GM18507 (cell line): Measurements from ENCODE around the gene GPATCH4.
"Not testable (repeated sequence)": the region's sequence is repeated elsewhere in the genome, so short reads cannot be mapped to it uniquely, and the experiment has no call there.

ENCODE experiments used
- DNase-seq: peaks from one replicate; pipeline ENCODE4 v3.0.0; 2011; ENCODE audit warnings: low read depth; ENCODE audit not compliant: insufficient read length; ENCODE audit errors: extremely low spot score
- FAIRE-seq: peaks from 2 replicates; lab custom pipeline; 2011; peaks lifted over from hg19 to GRCh38; lab: Jason Lieb, UNC

The GPATCH4 gene

GRCh38 chr1:156553860-156554485 lies 47.3 kb downstream of the GPATCH4 start:
- FAIRE-seq (no peak), DNase-seq (no peak)

- not testable (repeated sequence) for FAIRE-seq, DNase-seq
Measured at GRCh38 chr1:156552937-156553336, 48.3 kb downstream of the GPATCH4 start.

- DNase-seq = no peak
- FAIRE-seq = no peak
Measured at GRCh38 chr1:156552518-156552917, 48.8 kb downstream of the GPATCH4 start.

GRCh38 chr1:156551869-156552268 lies 49.4 kb downstream of the GPATCH4 start:
- FAIRE-seq (no peak), DNase-seq (no peak)

GRCh38 chr1:156551066-156551643 lies 50.1 kb downstream of the GPATCH4 start:
- DNase-seq (no peak), FAIRE-seq (no peak)

GRCh38 chr1:156550346-156550745 lies 50.9 kb downstream of the GPATCH4 start:
- FAIRE-seq = no peak
- DNase-seq = no peak

- DNase-seq = no peak
- no peak for FAIRE-seq
Measured at GRCh38 chr1:156549831-156550230, 51.4 kb downstream of the GPATCH4 start.

GRCh38 chr1:156549390-156549789 lies 51.9 kb downstream of the GPATCH4 start:
- FAIRE-seq (no peak), DNase-seq (no peak)

GRCh38 chr1:156547982-156548381 lies 53.3 kb downstream of the GPATCH4 start:
- DNase-seq = no peak
- no peak for FAIRE-seq

- DNase-seq (no peak), FAIRE-seq (no peak)
Measured at GRCh38 chr1:156547434-156547833, 53.8 kb downstream of the GPATCH4 start.

- DNase-seq (no peak), FAIRE-seq (no peak)
Measured at GRCh38 chr1:156546267-156546666, 55.0 kb downstream of the GPATCH4 start.

GRCh38 chr1:156544592-156545102 lies 56.6 kb downstream of the GPATCH4 start:
- no peak for FAIRE-seq
- DNase-seq = no peak
